Measurements from ENCODE around the gene SUGP1.
"Not testable (repeated sequence)": the region's sequence is repeated elsewhere in the genome, so short reads cannot be mapped to it uniquely, and the experiment has no call there.

Gene SUGP1

GRCh38 chr19:19260417-19261214 is 59.7 kb downstream of the SUGP1 start:
- no peak for DNase-seq

- DNase-seq: peak; percentile 22
Observed at GRCh38 chr19:19259741-19260140, 60.6 kb downstream of the SUGP1 start.

DNA sequence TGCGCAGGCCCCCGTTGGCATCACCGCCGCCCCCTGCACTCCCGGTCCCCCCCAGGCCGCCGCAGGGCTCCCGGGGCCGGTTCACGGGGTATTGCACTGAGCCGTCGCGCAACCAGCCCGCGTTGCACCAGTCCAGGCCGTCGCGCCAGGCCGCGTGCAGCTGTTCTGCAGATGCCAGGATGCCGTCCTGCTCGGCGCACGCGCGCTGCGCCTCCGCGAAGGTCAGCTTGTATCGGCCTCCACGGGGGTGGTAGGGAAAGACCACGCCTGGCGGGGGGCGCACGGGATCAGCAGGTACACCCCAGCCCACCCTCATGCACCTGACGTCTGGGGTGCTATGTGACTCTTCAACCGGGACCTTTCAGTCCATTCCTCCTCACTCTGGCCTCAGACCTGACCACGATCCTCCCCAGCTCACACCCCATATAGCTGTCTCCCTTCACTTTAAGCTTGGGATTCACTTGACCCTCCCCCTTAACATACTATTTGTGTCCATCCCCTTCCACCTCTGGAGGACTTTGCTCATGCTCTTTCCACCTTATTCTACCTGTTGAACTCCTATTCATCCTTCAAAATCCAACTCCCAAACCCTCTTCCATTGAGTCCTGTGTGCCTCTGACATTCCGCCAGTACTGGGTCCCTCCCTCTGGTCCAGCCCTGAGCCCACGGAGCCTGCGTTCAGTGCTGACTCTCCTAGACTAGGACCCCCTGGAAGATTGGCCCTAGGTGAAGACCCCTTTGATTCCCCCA is 61.5 kb downstream of the SUGP1 start:
- DNase-seq: no peak

DNA sequence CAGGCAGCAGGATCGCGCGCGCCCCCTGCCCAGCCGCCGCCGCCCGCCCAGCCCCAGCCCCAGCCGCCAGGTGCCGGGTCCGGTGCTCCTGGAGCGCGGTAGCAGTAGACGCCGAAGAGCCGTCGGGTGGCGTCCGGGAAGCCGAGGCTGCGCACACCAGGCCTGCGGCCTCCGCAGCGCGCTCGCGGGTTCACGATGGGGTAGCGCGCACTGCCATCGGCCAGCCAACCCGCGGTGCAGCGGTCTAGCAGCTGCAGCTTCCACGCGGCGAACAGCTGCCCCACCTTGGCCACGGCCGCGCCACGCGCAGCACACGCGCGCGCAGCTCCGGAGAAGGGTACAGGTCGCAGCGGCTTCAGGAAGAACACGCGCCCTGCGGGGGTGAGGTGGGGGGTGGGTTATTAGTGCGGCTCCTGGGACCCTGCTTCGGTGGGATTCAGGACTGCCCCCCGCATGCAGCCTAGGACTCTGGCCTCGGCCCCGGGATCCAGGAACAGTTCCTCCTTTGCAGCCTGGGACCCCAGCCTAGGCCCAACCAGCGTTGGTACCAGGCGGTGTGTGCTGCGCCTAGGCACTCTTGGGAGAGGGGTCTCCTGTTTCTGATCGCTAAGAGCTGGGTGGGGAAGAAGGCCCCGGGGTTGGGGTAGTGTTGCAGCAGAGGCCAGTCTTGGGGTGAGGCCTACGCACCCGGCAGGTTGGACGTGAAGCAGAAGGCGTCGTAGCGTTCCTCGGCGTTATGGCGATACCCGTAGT is 62.3 kb downstream of the SUGP1 start:
- DNase-seq: no peak

DNA sequence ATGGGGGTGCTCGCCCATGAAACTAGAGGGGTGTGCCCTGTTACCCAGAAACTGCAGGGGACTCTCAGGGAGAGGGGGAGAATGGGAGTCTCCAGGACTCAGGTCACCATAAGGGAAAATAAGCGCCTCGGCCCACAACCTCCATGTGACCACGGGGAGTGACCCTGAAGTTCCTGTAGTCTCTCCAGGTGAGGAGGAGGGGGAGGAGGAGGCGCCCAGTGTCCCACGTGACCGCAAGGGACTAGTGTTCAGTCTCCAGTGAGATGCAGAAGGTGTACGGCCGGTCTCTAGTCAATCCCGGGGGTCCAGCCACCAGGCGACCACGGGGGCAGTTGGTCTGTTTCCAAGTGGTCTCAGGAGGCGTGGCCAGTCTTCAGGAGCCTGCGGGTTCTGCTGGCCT is 63.2 kb downstream of the SUGP1 start:
- no peak for DNase-seq

GRCh38 chr19:19256072-19256969 is 64.0 kb downstream of the SUGP1 start:
- no peak for DNase-seq

DNA sequence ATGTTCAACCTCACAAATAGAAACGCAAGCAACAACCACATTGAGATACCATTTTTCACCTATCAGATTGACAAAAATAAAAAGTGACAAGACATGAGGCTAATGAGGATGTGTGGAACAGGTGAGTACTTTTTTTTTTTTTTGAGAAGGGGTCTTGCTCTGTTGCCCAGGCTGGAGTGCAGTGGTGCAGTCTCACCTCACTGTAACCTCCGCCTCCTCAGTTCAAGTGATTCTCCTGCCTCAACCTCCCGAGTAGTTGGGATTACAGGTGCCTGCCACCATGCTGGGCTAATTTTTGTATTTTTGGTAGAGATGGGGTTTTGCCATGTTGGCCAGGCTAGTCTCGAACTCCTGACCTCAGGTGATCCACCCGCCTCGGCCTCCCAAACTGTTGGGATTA is 66.9 kb downstream of the SUGP1 start:
- DNase-seq: not testable (repeated sequence)

GRCh38 chr19:19250196-19250801 is 70.0 kb downstream of the SUGP1 start:
- no peak for DNase-seq

DNA sequence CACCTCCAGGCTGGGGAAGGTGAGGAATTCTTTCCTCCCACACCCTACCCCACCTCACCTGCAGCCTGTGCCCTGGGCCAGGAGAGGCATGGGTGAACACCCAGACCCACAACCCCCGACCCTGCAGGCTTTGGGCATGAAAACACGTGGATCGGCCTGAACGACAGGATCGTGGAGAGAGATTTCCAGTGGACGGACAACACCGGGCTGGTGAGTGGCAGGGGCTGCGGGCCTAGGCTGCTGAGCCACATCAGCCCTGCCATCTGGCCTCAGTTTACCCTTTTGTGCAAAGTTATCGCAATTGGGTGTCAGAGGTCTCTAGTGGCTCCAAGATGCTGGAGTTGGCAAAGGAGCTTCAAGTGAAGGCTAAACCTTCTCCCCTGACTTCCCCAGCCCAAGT is 79.8 kb downstream of the SUGP1 start:
- no peak for DNase-seq

DNA sequence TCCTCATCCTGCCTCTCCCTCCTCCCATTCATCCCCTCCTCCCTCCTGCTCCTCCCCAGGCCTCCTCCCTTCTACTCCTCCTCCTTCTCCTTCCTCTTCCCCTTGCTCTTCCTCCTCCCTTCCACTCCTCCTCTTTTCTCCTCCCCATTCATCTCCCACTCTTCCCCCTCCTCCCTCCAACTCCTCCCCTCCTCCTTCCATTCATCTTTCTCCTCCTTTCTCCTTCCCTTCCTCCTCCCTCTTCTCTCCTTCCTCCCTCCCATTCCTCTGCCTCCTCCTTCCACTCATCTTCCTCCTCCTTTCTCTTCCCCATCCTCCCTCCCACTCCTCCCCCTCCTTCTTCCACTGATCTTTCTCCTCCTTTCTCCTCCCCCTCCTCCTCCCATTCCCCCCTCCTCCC is 80.6 kb downstream of the SUGP1 start:
- no peak for DNase-seq

- DNase-seq: no peak
Observed at GRCh38 chr19:19238126-19238894, 82.0 kb downstream of the SUGP1 start.

DNA sequence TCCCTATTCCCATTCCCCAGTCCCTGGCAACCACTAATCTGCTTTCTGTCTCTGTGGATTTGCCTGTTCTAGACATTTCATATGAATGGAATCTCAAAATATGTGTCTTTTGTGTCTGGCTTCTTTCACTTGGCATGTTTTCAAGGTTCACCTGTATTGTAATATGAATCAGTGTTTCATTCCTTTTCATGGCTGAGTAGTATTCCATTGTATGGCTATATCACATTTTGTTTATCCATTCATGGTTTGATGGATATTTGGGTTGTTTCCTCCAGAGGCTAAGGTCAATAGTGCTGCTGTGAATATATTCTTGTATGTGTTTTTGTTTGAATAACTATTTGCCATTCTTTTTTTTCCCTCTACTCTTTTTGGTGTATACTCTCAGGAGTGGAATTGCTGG is 84.1 kb downstream of the SUGP1 start:
- no peak for DNase-seq

DNA sequence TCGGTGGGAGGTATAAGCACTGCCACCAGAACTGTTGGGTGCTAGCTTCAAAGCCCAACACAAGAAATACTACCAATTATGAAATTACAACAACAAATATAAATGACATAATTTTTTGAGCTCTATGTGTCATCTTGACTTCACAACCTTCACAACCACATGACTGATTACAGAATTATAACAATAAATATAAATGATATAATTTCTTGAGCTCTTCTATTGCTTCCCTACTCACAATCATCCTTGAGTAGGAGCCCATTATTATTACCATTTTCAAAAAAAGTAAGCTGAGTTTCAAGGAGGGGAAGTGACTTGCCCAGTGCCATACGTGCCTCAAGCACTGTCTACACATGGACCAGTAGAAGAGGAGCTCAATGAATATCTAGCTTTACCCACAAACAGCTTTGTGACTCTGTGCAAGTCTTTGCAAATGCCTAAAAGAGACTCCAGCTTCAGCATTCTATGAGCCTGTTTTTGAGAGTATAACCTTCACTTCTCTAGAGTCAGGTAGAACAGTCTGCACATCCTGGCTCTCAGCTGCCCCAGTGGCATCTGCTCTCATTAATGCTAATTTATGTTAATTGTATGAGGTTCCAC is 86.0 kb downstream of the SUGP1 start:
- no peak for DNase-seq

DNA sequence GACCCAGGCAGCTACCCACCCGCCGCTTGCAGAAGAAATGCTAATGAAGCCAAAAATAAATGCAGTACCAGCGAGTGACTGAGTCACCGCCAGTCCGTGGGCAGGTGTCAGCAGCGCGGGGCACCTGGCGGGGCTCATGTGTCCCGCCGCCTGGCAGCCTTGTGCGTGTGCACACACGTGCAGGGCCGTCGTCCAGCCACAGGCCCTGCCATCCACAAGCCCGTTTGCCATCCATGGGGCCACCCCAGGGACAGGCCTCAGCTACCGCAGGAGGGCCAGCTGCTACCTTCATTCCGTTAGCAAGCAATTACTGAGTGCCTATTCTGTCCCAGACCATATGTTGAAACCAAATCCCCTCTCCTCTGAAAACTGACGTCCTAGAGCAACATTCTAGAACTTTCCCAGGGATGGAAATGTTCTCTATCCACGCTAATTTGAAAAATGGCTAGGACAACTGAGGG is 88.0 kb downstream of the SUGP1 start:
- DNase-seq: no peak

DNA sequence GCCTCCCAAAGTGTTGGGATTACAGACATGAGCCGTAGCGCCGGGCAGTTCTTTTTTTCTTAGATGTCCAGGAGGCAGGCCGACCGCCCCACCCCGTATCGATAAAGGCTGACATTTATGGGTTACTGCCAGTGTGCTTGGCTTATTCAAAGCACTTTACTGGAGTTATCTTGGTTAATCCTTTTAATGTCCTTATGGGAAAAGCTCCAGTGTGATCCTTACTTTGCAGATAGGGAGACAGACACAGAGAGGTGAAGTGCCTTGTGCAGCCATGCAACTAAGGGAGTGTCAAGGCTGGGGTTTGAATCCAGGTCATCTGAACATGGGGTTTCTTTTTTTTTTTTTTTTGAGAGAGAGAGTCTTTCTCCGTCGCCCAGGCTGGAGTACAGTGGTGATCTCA is 89.3 kb downstream of the SUGP1 start:
- no peak for DNase-seq

DNA sequence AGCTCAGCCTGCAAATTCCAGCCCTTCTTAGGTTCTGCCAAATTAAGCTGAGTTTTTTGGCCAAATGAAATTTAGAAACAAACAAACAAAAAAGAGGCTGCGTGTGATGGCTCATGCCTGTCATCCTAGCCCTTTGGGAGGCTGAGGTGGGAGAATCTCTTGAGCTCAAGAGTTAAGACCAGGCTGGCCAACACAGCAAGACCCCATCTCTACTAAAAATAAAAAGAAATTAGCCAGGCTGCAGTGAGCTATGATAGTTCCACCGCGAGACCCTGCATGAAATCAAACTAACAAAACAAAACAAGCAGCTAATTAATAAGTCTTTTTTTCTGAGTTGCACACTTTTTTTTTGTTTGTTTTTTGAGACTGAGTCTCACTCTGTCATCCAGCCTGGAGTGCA is 90.6 kb downstream of the SUGP1 start:
- DNase-seq: no peak

DNA sequence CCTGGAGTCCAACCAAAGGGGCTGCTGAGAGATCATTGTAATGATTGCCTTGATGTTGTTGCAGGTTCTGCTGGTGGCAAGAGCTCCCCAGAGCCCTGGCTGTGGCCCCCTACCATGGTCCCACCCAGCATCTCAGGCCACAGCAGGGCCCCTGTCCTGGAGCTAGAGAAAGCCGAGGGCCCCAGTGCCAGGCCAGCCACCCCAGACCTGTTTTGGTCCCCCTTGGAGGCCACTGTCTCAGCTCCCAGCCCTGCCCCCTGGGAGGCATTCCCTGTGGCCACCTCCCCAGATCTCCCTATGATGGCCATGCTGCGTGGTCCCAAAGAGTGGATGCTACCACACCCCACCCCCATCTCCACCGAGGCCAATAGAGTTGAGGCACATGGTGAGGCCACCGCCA is 93.1 kb downstream of the SUGP1 start:
- no peak for DNase-seq

DNA sequence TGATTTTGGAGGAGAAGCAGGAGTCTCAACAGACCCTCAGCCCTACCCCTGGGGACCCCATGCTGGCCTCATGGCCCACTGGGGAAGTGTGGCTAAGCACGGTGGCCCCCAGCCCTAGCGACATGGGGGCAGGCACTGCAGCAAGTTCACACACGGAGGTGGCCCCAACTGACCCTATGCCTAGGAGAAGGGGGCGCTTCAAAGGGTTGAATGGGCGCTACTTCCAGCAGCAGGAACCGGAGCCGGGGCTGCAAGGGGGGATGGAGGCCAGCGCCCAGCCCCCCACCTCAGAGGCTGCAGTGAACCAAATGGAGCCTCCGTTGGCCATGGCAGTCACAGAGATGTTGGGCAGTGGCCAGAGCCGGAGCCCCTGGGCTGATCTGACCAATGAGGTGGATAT is 93.6 kb downstream of the SUGP1 start:
- DNase-seq: no peak

- DNase-seq: no peak
Observed at GRCh38 chr19:19226204-19226603, 94.1 kb downstream of the SUGP1 start.
